Parathyroid adenoma (tissue), 2 donors: ENCODE measurements around the gene RBM19.

Source experiments
- H2AFZ ChIP-seq: fragments of 300-600 bp; sonication (generic); one replicate; pipeline ENCODE4 v1.7.0; 2017; ENCODE audit warnings: antibody characterized with exemption, mild to moderate bottlenecking
- H3K27ac ChIP-seq: fragments of 300-600 bp; sonication (generic); one replicate; pipeline ENCODE4 v1.7.0; 2017
- H3K27me3 ChIP-seq: fragments of 300-600 bp; sonication (generic); one replicate; pipeline ENCODE4 v1.7.0; 2017; ENCODE audit warnings: low read length; ENCODE audit not compliant: control insufficient read depth, insufficient read depth
- H3K36me3 ChIP-seq: fragments of 300-600 bp; sonication (generic); one replicate; pipeline ENCODE4 v1.7.0; 2017; ENCODE audit warnings: low read length; ENCODE audit not compliant: control insufficient read depth, insufficient read depth
- H3K4me1 ChIP-seq: fragments of 300-600 bp; sonication (generic); one replicate; pipeline ENCODE4 v1.7.0; 2017; ENCODE audit warnings: control low read depth
- H3K4me2 ChIP-seq: fragments of 300-600 bp; sonication (generic); one replicate; pipeline ENCODE4 v1.7.0; 2017; ENCODE audit warnings: low read length
- H3K4me3 ChIP-seq: fragments of 300-600 bp; sonication (generic); one replicate; pipeline ENCODE4 v1.7.0; 2017; ENCODE audit warnings: low read depth, low read length
- H3K79me2 ChIP-seq: fragments of 300-600 bp; sonication (generic); one replicate; pipeline ENCODE4 v1.7.0; 2017; ENCODE audit warnings: control low read depth
- H3K9ac ChIP-seq: fragments of 300-600 bp; sonication (generic); one replicate; pipeline ENCODE4 v1.7.0; 2017; ENCODE audit warnings: mild to moderate bottlenecking
- H3K9me3 ChIP-seq: fragments of 300-600 bp; sonication (generic); one replicate; pipeline ENCODE4 v1.7.0; 2017; ENCODE audit warnings: low read length; ENCODE audit not compliant: control insufficient read depth
- CTCF ChIP-seq: fragments of 300-600 bp; sonication (generic); IDR thresholded peaks from one replicate; pipeline ENCODE4 v1.7.0; 2017; ENCODE audit warnings: antibody characterized with exemption, mild to moderate bottlenecking
- donor health status: primary hyperparathyroidism.

Gene RBM19

GRCh38 chr12:113877607-113878006 lies 88.5 kb downstream of the RBM19 start:
- Histone ChIP-seq H3K27me3 (no peaks in the 10 kb centered on the region), H3K9ac (no peak overlapping the region)
- TF ChIP-seq CTCF, result no peak

DNA sequence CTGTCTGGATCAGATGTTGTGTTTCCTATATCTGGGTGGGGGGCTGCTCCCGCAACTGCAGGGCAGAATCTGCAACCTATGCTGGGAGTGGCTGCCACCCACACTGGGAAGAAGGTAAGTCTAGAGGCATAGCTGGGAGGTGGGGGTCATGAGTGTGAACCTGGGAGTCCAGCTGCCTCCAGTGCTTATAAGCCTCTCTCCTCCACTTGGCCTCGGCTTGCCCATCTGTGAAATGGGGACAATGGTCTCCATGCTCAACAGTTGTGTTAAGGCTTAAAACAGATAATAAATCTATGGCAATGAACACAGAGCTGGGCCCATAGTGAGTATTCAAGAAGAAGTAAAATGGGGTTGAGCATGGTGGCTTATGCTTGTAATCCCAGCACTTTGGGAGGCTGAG lies 90.0 kb downstream of the RBM19 start:
- Histone ChIP-seq H3K4me1 (no peaks in the 10 kb centered on the region), H3K27ac (no peak overlapping the region), H3K4me3 (no peak overlapping the region), H2AFZ (no peak overlapping the region), H3K36me3 (no peaks in the 10 kb centered on the region), H3K79me2 (no peaks in the 10 kb centered on the region), H3K9me3 (no peaks in the 10 kb centered on the region), H3K9ac (no peak overlapping the region), H3K4me2 (no peak overlapping the region), H3K27me3 (no peaks in the 10 kb centered on the region)
- no peak for TF ChIP-seq CTCF

More at GRCh38 chr12:113877607-113878006, 88.5 kb downstream of the RBM19 start:
- no peak overlapping the region for H3K4me3 ChIP-seq
- no peaks in the 10 kb centered on the region for H3K36me3 ChIP-seq
- H2AFZ ChIP-seq, result no peak overlapping the region
- no peaks in the 10 kb centered on the region for H3K4me1 ChIP-seq
- H3K79me2 ChIP-seq, result no peaks in the 10 kb centered on the region
- no peak overlapping the region for H3K4me2 ChIP-seq
- H3K27ac ChIP-seq, result no peak overlapping the region
- H3K9me3 ChIP-seq, result no peaks in the 10 kb centered on the region

DNA sequence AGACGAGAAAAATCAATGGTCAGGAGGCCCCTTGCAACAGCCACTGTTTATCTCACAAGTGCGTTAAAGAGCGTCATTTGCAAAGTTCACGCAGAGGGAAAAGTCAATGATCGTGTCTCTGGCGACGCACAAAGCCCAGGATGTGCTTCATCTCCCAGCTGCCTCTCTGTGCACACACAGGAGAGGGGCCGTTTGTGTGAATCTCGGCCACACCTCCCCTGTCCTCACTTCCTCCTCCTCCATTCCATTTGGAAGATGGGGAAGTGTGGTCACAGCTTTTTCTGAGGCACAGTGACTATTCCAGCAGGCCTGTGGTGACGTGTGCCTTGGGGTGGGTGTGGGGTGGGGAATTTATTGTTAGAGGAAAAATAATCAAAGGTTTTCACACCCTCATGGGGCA lies 90.4 kb downstream of the RBM19 start:
- no peak overlapping the region for H3K27ac ChIP-seq
- H3K4me1 ChIP-seq, result no peaks in the 10 kb centered on the region
- no peak overlapping the region for H2AFZ ChIP-seq
- no peaks in the 10 kb centered on the region for H3K79me2 ChIP-seq
- no peaks in the 10 kb centered on the region for H3K9me3 ChIP-seq
- H3K4me2 ChIP-seq, result no peak overlapping the region
- TF ChIP-seq CTCF, result no peak
- no peaks in the 10 kb centered on the region for H3K36me3 ChIP-seq
- H3K4me3 ChIP-seq, result no peak overlapping the region
- H3K9ac ChIP-seq, result no peak overlapping the region
- no peaks in the 10 kb centered on the region for H3K27me3 ChIP-seq

DNA sequence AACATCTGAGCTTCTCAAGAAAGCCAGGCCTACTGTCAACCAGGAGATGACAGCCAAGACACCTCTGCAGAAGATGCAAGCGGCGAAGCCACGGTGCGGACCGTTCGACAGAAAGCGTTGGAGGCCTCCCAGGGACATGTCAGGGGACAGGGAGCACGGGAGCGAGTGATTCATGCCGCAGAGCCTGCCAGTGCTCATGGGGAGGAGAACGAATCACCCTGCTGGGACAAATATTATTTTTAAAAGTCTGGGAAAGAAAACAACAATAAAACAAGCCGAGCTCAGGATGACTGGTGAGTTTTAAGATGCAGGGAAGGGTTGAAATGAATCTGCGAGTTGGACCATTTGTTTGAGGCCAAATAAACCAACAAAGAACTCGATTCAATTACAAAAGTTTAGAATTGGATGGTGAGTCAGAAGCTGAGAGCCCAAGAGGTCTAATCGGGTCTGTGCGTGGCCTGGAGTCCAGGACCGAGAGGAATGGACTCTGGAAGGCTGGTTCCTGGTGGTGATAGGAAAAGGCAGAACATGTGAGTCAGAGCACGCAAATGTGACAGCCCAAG lies 91.0 kb downstream of the RBM19 start:
- Histone ChIP-seq H3K27ac (no peak overlapping the region), H3K9me3 (no peaks in the 10 kb centered on the region)

More for the DNA sequence above, 91.0 kb downstream of the RBM19 start:
- Histone ChIP-seq H3K79me2 (no peaks in the 10 kb centered on the region), H2AFZ (no peak overlapping the region), H3K4me2 (no peak overlapping the region), H3K36me3 (no peaks in the 10 kb centered on the region), H3K27me3 (no peaks in the 10 kb centered on the region), H3K4me1 (no peaks in the 10 kb centered on the region), H3K9ac (no peak overlapping the region), H3K4me3 (no peak overlapping the region)
- TF ChIP-seq CTCF, result no peak
